H7 (cell line): ENCODE data around the gene SPSB4. TPM values are rescaled to one million over a fixed set of nuclear protein-coding genes. Genes with fewer than 3 reads are reported as not detected.

ENCODE experiments used
- DNase-seq: peaks from one replicate; pipeline ENCODE4 v3.0.0; 2012
- H3K27me3 ChIP-seq: 2 replicates; pipeline ENCODE4 v1.6.0; 2011; ENCODE audit warnings: mild to moderate bottlenecking, low read length; ENCODE audit not compliant: control insufficient read depth, insufficient read depth
- H3K36me3 ChIP-seq: replicated peaks from 2 replicates; pipeline ENCODE4 v1.5.1; 2011; ENCODE audit warnings: low read length; ENCODE audit not compliant: control insufficient read depth, insufficient read depth
- H3K4me3 ChIP-seq: 2 replicates; pipeline ENCODE4 v1.5.1; 2011; ENCODE audit warnings: low read depth, mild to moderate bottlenecking, control low read depth, low read length, moderate library complexity; ENCODE audit not compliant: insufficient read depth
- total RNA-seq: library from RNA; depleted of rRNA; stranded (reverse); fragments of >200 nt; shearing (Covaris generic); gene quantifications from 2 replicates; pipeline ENCODE4 v1.2.3, GENCODE V29; 2014

Gene SPSB4
- total RNA-seq, 1 experiment from 2014 or later, result 35.6 TPM

- H3K36me3 ChIP-seq, result no peaks in the 10 kb centered on the region
- peak; percentile 71 for DNase-seq
- no peak overlapping the region for H3K4me3 ChIP-seq
- no peaks in the 10 kb centered on the region for H3K27me3 ChIP-seq
Observed at GRCh38 chr3:141076797-141077571, 25.8 kb downstream of the SPSB4 start.

DNA sequence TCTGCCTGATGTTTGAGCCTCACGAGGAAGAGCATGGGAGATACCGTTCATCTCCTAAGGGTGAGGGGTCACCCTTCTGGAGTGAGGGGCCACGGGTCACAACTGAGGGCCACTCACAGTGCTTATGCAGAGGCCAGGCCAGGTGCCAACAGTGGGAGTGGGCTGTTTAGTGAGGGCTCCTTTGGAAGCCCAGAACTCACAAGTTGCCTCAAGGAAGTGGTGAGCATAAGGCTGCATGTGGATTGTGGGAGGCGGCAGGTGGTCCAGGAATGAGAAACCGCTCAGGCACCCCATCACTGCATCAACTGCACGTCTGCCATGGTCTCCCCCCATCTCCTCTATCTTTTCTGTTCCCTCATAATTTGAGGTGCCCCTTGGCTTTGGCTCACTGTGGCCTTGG lies 26.5 kb downstream of the SPSB4 start:
- DNase-seq, result no peak
- H3K4me3 ChIP-seq, result no peak overlapping the region
- no peaks in the 10 kb centered on the region for H3K27me3 ChIP-seq
- H3K36me3 ChIP-seq, result no peaks in the 10 kb centered on the region

DNA sequence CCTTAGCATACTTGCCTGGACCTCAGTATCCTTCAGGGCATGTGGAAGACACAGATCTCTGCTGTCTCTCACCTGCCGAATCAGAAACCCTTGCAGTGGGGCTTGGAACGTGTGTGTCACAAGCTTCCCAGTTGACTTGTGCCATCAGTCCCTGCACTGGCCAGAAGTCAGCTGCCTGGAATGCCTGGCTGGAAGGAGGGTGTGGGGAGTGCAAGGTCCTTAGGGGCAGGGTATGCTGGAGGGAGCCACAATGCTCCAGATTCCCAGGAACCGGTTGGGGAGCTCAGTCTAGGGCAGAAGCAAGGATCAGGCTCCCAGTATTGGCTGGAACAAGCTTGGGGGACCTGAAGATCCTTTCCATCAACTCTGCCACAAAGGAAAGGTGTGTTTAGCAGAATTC lies 27.1 kb downstream of the SPSB4 start:
- no peak for DNase-seq
- Histone ChIP-seq H3K36me3 (no peaks in the 10 kb centered on the region), H3K27me3 (no peaks in the 10 kb centered on the region), H3K4me3 (no peak overlapping the region)

DNA sequence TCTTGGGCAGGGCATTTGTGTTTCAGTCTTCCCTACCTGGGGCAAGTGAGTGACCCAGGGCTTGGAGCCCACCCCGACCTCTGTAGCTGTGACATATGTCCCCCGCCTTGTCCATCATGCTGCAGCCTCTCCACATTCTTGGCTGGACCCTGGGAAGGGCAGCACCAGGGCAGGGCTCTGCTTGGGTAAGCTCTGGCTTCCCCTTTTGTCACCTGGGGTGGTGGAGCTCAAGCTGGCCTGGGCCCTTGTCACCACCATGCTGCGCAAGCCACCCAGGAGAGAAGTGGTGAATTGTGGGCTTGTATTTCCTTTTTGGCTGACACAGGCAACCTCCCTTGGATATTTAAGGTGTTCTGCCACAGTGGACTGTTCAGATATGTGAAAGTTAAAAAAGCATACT lies 29.3 kb downstream of the SPSB4 start:
- Histone ChIP-seq H3K36me3 (no peaks in the 10 kb centered on the region), H3K4me3 (no peak overlapping the region), H3K27me3 (no peaks in the 10 kb centered on the region)
- DNase-seq, result no peak

- DNase-seq, result peak; percentile 91
- Histone ChIP-seq H3K4me3 (no peak overlapping the region), H3K27me3 (no peaks in the 10 kb centered on the region), H3K36me3 (no peaks in the 10 kb centered on the region)
Observed at GRCh38 chr3:141081141-141081795, 30.1 kb downstream of the SPSB4 start.

- DNase-seq, result no peak
- Histone ChIP-seq H3K4me3 (no peak overlapping the region), H3K27me3 (no peaks in the 10 kb centered on the region)
Observed at GRCh38 chr3:141082064-141082463, 30.9 kb downstream of the SPSB4 start.

DNA sequence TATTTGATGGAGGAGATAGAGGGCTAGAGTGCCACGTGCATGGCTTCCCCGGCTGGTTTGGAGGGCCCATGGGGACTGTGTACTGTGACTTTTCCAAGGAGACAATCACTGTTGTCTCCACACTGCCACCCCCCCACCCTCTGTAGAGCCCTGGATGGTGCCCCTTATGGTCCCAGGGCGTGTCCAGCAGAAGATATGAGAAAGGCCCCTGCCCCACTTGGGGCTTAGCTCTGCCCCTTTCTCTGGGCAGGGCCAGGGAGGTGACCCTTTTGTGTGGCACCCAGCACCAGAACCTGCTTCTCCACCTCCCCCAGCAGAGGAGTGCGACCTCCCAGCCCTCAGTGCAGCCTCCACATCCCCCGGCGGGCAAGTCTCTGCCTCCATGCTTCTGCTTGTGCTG lies 32.1 kb downstream of the SPSB4 start:
- H3K4me3 ChIP-seq, result no peak overlapping the region
- H3K36me3 ChIP-seq, result no peaks in the 10 kb centered on the region
- no peak for DNase-seq
- H3K27me3 ChIP-seq, result no peaks in the 10 kb centered on the region

More at GRCh38 chr3:141082064-141082463, 30.9 kb downstream of the SPSB4 start:
- H3K36me3 ChIP-seq, result no peaks in the 10 kb centered on the region

- Histone ChIP-seq H3K4me3 (no peak overlapping the region), H3K36me3 (no peaks in the 10 kb centered on the region), H3K27me3 (no peaks in the 10 kb centered on the region)
- DNase-seq, result no peak
Observed at GRCh38 chr3:141083836-141084649, 32.9 kb downstream of the SPSB4 start.

GRCh38 chr3:141085343-141086070 lies 34.4 kb downstream of the SPSB4 start:
- H3K4me3 ChIP-seq, result no peak overlapping the region
- no peaks in the 10 kb centered on the region for H3K36me3 ChIP-seq
- DNase-seq, result no peak
- no peaks in the 10 kb centered on the region for H3K27me3 ChIP-seq

DNA sequence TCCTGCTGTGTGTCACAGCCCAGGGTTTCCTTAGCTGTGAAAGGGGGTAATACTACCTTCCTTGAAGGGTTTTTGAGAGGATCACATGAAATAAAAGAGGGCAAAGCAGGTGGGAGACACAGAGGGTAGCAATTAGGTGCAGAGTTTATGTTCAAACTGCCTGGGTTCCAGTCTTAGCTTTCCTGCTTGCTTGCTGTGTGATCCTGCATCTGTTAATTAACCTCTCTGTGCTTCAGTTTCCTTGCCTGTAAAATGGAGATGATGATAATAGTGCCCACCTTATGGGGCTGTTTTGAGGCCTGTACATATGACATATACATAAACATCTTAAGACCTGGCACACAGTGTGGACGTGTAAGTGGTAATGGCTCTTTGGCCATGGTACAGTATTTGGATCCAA lies 35.0 kb downstream of the SPSB4 start:
- H3K27me3 ChIP-seq, result no peaks in the 10 kb centered on the region
- no peaks in the 10 kb centered on the region for H3K36me3 ChIP-seq
- no peak for DNase-seq
- H3K4me3 ChIP-seq, result no peak overlapping the region

- H3K27me3 ChIP-seq, result no peaks in the 10 kb centered on the region
- no peak for DNase-seq
Observed at GRCh38 chr3:141087076-141087777, 36.1 kb downstream of the SPSB4 start.

GRCh38 chr3:141087778-141088130 lies 36.6 kb downstream of the SPSB4 start:
- no peak for DNase-seq
- H3K4me3 ChIP-seq, result no peak overlapping the region
- H3K27me3 ChIP-seq, result no peaks in the 10 kb centered on the region
- no peaks in the 10 kb centered on the region for H3K36me3 ChIP-seq

More at GRCh38 chr3:141087076-141087777, 36.1 kb downstream of the SPSB4 start:
- Histone ChIP-seq H3K4me3 (no peak overlapping the region), H3K36me3 (no peaks in the 10 kb centered on the region)

- Histone ChIP-seq H3K27me3 (no peaks in the 10 kb centered on the region), H3K36me3 (no peaks in the 10 kb centered on the region), H3K4me3 (no peak overlapping the region)
- DNase-seq, result no peak
Observed at GRCh38 chr3:141089339-141090152, 38.4 kb downstream of the SPSB4 start.
